Ascending aorta (tissue), 2 donors: Measurements from ENCODE around the gene VAPA. TPM values are rescaled to one million over a fixed set of nuclear protein-coding genes. Genes with fewer than 3 reads are reported as not detected.

Experiments used
- DNase-seq, 2 donors: peaks; one replicate each; pipeline ENCODE4 v3.0.0-alpha.2; 2019; ENCODE audit warnings: low spot score in 2 of 2
- H3K27ac ChIP-seq, 2 donors: fragments of 200-600 bp; sonication (generic); one replicate each; pipeline ENCODE4 v1.5.1; 2016 to 2017; ENCODE audit warnings: mild to moderate bottlenecking in 1 of 2
- H3K27me3 ChIP-seq: fragments of 200-600 bp; sonication (generic); one replicate; pipeline ENCODE4 v1.5.1; 2017
- H3K36me3 ChIP-seq, 2 donors: fragments of 200-600 bp; sonication (generic); one replicate each; pipeline ENCODE4 v1.5.1; 2016
- H3K4me1 ChIP-seq, 2 donors: fragments of 200-600 bp; sonication (generic); one replicate each; pipeline ENCODE4 v1.5.1; 2016 to 2017; ENCODE audit warnings: mild to moderate bottlenecking in 1 of 2
- H3K4me3 ChIP-seq, 2 donors: fragments of 200-600 bp; sonication (generic); one replicate each; pipeline ENCODE4 v1.5.1; 2016 to 2017; ENCODE audit warnings: mild to moderate bottlenecking in 1 of 2
- H3K9me3 ChIP-seq, 2 donors: fragments of 200-600 bp; sonication (generic); one replicate each; pipeline ENCODE4 v1.5.1; 2016
- intact Hi-C: fragments of 100-400 bp; cut with DNase I; formaldehyde crosslinking; loops from one replicate; pipeline ENCODE4 v1.15.1; 2023
- total RNA-seq: library from RNA; depleted of rRNA; stranded (reverse); fragments of >200 nt; gene quantifications from one replicate; pipeline ENCODE4 v1.1.0, GENCODE V29; 2016
- TF ChIP-seq, protein P1 (sequence below), 3 experiments: fragments of 200-600 bp in 2 of 3; fragments of 450-650 bp in 1 of 3; sonication (generic) in 2 of 3; IDR thresholded peaks; one replicate each; pipeline ENCODE4 v1.5.1; 2016 to 2019; ENCODE audit warnings: antibody characterized with exemption in 3 of 3, mild to moderate bottlenecking in 1 of 3, moderate library complexity in 1 of 3

Gene VAPA
- total RNA-seq, 1 donor from 2014 or later, result 109 TPM

DNA sequence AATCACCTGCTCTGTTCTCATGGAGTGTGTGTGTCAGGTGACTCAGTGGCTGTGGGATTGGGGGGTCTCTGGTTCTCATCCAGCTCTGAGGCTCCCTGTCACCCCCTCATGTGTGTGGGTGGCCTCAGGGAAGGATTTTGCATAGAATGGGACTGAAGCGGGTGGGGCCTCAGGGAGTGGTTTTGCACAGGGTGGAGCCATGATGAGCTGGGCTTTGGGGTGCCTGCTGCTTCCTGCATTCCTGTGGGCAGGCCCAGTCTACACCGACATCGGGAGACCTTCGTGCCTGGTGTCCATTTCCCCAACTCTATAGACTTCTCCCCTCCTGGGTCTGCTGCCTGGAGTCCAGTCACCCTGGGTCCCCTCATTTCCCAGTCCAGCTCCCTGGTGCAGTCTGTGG lies 59.7 kb downstream of the VAPA start:
- no peak overlapping the region for H3K4me3 ChIP-seq
- no peaks in the 10 kb centered on the region for H3K4me1 ChIP-seq
- H3K27me3 ChIP-seq, result no peaks in the 10 kb centered on the region
- no peak overlapping the region for H3K27ac ChIP-seq
- DNase-seq, result no peak
- intact Hi-C loops, result no loop called here
- H3K36me3 ChIP-seq, result no peaks in the 10 kb centered on the region
- TF ChIP-seq, protein P1, sequence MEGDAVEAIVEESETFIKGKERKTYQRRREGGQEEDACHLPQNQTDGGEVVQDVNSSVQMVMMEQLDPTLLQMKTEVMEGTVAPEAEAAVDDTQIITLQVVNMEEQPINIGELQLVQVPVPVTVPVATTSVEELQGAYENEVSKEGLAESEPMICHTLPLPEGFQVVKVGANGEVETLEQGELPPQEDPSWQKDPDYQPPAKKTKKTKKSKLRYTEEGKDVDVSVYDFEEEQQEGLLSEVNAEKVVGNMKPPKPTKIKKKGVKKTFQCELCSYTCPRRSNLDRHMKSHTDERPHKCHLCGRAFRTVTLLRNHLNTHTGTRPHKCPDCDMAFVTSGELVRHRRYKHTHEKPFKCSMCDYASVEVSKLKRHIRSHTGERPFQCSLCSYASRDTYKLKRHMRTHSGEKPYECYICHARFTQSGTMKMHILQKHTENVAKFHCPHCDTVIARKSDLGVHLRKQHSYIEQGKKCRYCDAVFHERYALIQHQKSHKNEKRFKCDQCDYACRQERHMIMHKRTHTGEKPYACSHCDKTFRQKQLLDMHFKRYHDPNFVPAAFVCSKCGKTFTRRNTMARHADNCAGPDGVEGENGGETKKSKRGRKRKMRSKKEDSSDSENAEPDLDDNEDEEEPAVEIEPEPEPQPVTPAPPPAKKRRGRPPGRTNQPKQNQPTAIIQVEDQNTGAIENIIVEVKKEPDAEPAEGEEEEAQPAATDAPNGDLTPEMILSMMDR (IDR thresholded peaks at IDR 0.05), result no peak
- peaks cover 0 to 16% of the 10 kb centered on the region in 2 donors for H3K9me3 ChIP-seq

DNA sequence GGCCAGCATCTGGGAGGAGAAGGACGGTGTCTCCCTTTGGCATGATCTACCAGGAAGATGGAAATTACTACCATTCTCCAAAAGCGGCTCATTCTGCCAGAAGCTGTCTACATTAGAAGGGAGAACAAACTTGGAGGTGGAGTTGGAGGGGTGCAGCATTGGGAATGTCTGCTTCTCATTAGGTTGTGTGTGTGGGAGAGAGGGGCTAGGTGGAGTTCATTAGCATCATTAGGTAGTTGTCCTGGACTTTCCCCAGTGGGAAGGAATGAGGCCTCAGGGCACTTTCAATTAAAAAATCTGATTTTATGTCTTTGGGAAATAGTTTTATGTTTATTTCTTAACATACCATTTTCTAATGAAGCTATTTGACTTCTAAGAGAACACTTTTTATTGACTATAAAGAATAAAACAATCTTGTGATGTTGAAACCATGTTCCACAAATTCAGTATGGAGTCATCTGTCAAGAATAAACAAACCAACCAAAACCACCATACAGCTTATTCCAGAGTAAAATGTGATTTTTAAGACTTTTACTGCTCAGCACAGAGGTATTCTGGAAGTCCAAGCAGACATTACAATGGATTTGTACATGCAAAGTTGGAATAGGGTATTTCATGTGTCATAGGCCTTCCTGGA lies 60.6 kb downstream of the VAPA start:
- H3K9me3 ChIP-seq, result peaks cover 0 to 16% of the 10 kb centered on the region in 2 donors
- no peak for DNase-seq
- H3K36me3 ChIP-seq, result no peaks in the 10 kb centered on the region
- no peaks in the 10 kb centered on the region for H3K27me3 ChIP-seq
- TF ChIP-seq, protein P1 (IDR thresholded peaks at IDR 0.05), result no peak
- no peak overlapping the region for H3K27ac ChIP-seq
- intact Hi-C loops, result no loop called here
- no peak overlapping the region for H3K4me3 ChIP-seq
- no peaks in the 10 kb centered on the region for H3K4me1 ChIP-seq

DNA sequence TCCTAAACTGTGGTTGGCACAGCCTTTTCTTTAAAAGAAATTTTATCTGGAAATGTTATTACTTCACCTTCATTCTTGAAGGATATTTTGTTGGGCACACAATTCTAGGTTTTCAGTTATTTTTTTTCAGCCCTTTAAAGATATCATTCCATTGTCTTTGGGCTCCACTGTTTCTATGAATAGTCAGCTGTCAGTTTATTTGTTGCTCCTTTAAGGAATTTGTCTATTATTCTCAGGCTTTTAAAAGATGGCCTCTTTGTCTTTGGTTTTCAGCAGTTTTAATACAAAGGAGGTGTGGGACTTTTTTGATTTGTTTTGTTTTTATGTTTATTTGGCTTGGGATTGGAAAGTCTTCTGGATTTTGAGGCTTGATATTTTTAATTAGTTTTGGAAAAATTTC lies 61.8 kb downstream of the VAPA start:
- Histone ChIP-seq H3K27ac (no peak overlapping the region), H3K36me3 (no peaks in the 10 kb centered on the region), H3K27me3 (no peaks in the 10 kb centered on the region), H3K9me3 (peaks cover 0 to 16% of the 10 kb centered on the region in 2 donors), H3K4me3 (no peak overlapping the region), H3K4me1 (no peaks in the 10 kb centered on the region)
- intact Hi-C loops, result no loop called here
- no peak for DNase-seq
- TF ChIP-seq, protein P1 (IDR thresholded peaks at IDR 0.05), result no peak

DNA sequence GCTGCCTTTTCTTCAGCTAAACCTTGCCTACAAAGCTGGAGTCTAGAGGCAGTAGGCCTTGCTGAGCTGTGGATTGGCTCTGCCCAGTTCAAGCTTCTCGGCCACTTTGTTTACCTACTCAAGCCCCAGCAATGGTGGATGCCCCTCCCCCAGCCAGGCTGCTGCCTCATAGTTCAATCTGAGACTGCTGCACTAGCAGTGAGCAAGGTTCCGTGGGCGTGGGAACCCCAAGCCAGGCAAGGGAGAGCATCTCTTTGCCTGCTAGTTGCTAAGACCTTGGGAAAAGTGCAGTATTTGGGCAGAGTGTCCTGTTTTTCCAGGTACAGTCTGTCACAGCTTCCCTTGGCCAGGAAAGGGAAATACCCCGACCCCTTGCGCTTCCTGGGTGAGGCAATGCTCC lies 68.9 kb downstream of the VAPA start:
- intact Hi-C loops, result no loop called here
- TF ChIP-seq, protein P1 (IDR thresholded peaks at IDR 0.05), result no peak
- H3K4me3 ChIP-seq, result no peak overlapping the region

DNA sequence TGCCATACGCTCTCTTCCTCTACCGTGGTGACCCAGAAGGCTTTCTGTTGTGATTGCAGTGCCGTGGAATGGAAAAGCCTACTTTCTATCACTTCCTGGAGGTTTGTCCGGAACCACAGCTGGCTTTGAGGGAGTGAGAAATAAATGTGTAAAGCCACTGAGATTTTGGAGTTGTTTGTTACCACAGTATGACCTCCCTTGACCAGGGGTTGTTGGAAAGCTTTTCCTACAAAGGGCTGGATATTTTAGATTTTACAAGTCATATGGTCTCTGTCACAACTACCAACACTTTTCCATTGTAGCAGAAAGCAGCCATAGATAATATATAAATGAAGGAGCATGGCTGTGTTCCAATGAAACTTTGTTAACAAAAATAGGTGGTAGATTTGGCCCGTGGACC lies 70.3 kb downstream of the VAPA start:
- H3K27ac ChIP-seq, result no peak overlapping the region
- intact Hi-C loops, result no loop called here
- H3K9me3 ChIP-seq, result no peaks in the 10 kb centered on the region
- no peaks in the 10 kb centered on the region for H3K27me3 ChIP-seq
- DNase-seq, result no peak
- no peaks in the 10 kb centered on the region for H3K36me3 ChIP-seq
- TF ChIP-seq, protein P1 (IDR thresholded peaks at IDR 0.05), result no peak
- no peaks in the 10 kb centered on the region for H3K4me1 ChIP-seq
- H3K4me3 ChIP-seq, result no peak overlapping the region

More for the DNA sequence above, 68.9 kb downstream of the VAPA start:
- no peak overlapping the region for H3K27ac ChIP-seq
- H3K4me1 ChIP-seq, result no peaks in the 10 kb centered on the region
- no peaks in the 10 kb centered on the region for H3K36me3 ChIP-seq
- no peaks in the 10 kb centered on the region for H3K9me3 ChIP-seq
- no peaks in the 10 kb centered on the region for H3K27me3 ChIP-seq
- no peak for DNase-seq

DNA sequence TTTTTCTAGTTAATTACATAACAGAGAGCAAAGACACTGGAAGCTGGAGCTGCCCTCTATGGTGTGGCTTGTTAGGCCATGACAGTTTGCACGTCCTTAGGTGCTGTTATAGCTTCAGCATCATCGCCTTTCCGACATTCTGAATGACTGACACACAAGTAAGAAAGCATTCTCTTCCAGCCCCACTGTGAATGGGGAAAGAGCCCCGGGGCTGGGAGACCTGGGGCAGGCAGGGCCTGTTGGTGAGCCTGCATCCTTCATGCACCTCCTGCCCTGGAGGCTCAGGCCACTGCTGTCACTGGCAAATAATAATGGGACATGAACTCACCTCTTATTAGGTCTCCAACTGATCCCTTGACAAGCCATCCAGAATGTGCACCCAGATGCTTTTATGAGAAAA lies 71.8 kb downstream of the VAPA start:
- Histone ChIP-seq H3K4me3 (no peak overlapping the region), H3K27me3 (no peaks in the 10 kb centered on the region), H3K4me1 (no peaks in the 10 kb centered on the region), H3K36me3 (no peaks in the 10 kb centered on the region), H3K27ac (no peak overlapping the region), H3K9me3 (no peaks in the 10 kb centered on the region)
- DNase-seq, result no peak
- TF ChIP-seq, protein P1 (IDR thresholded peaks at IDR 0.05), result no peak
- intact Hi-C loops, result no loop called here
